Activated naive CD8-positive, alpha-beta T cell treated with anti-CD3 and anti-CD28 coated beads, Interleukin-2, amount 10 ng/mL, durations not matched to agents 7 days and 5 days (primary cell): ENCODE results near the gene LCN12. TPM values are rescaled to one million over a fixed set of nuclear protein-coding genes. Genes with fewer than 3 reads are reported as not detected.

Experiments
- ATAC-seq: fragments of 150-1000 bp; cut with Tn5 transposase; one replicate; pipeline ENCODE4 v1.10.0; 2021; ENCODE audit warnings: low read depth, moderate library complexity
- POLR2A ChIA-PET: fragments of 350-600 bp; sonication (Branson Sonifier 250); formaldehyde crosslinking; loops from one replicate; lab custom pipeline; 2021; ENCODE audit warnings: antibody characterized with exemption; lab: Charles Lee
- DNase-seq: peaks from one replicate; pipeline ENCODE4 v3.0.0; 2021
- H3K27ac Mint-ChIP-seq: one replicate; pipeline ENCODE4 v1.8.0; 2022; ENCODE audit warnings: mild to moderate bottlenecking, mixed read lengths
- H3K27me3 Mint-ChIP-seq: one replicate; pipeline ENCODE4 v1.8.0; 2022; ENCODE audit warnings: mild to moderate bottlenecking, moderate library complexity, mixed read lengths
- H3K36me3 Mint-ChIP-seq: one replicate; pipeline ENCODE4 v1.8.0; 2021; ENCODE audit warnings: mild to moderate bottlenecking, mixed read lengths
- H3K4me1 Mint-ChIP-seq: one replicate; pipeline ENCODE4 v1.8.0; 2021; ENCODE audit warnings: mixed read lengths
- H3K4me3 Mint-ChIP-seq: one replicate; pipeline ENCODE4 v1.8.0; 2022; ENCODE audit warnings: mild to moderate bottlenecking, moderate library complexity, mixed read lengths
- H3K9me3 Mint-ChIP-seq: one replicate; pipeline ENCODE4 v1.8.0; 2021; ENCODE audit warnings: mixed read lengths
- total RNA-seq, 2 experiments: library from RNA; stranded (reverse); gene quantifications; one replicate each; pipeline ENCODE4 v1.2.3, GENCODE V29; 2021

The LCN12 gene
- total RNA-seq, 2 experiments from 2014 or later: 0.91 to 1.1 TPM

DNA sequence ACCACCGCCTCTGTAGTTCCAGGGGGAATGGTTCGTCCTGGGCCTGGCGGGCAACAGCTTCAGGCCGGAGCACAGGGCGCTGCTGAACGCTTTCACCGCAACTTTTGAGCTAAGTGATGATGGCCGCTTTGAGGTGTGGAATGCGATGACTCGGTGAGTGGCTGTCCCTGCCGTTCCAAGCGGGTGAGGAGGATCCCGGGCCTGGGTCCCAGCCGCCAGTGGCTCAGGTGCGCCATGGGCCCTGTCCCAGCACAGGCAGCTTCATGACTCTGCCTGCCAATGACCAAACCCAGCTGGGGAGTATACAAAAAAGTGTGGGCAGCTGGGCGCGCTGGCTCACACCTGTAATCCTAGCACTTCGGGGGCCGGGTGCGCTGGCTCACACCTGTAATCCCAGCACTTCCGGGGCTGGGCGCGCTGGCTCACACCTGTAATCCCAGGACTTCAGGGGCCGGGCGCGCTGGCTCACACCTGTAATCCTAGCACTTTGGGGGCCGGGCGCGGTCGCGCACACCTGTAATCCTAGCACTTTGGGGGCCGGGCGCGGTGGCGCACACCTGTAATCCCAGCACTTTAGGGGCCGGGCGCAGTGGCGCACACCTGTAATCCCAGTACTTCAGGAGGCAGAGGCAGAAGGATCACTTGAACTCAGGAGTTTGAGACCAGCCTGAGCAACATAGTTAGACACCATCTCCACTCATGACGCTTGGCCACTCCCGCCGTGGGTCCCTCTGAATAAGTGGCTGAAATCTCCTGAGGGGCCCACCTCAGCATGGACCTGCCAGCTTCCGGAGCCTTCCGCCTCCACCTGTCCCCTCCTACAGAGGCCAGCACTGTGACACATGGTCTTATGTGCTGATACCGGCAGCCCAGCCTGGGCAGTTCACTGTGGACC, 1.1 kb downstream of the LCN12 start:
- POLR2A ChIA-PET: interaction anchor here (1.2 kb wide), 1 partner anchor 18 kb away, joined by 3 read pairs; no protein-coding TSS in a partner anchor
- ATAC-seq (no peak), DNase-seq (no peak)
- Mint-ChIP-seq H3K4me1 (peaks cover under 1% of the 10 kb centered on the region), H3K27me3 (no peaks in the 10 kb centered on the region), H3K36me3 (peaks cover 3% of the 10 kb centered on the region), H3K27ac (no peak overlapping the region), H3K9me3 (peaks cover 7% of the 10 kb centered on the region), H3K4me3 (no peak overlapping the region)

- ATAC-seq (no peak), DNase-seq (no peak)
- H3K36me3 Mint-ChIP-seq: peaks cover 3% of the 10 kb centered on the region
- H3K27me3 Mint-ChIP-seq: no peaks in the 10 kb centered on the region
- H3K27ac Mint-ChIP-seq: no peak overlapping the region
- peaks cover 7% of the 10 kb centered on the region for H3K9me3 Mint-ChIP-seq
- H3K4me1 Mint-ChIP-seq: no peaks in the 10 kb centered on the region
- POLR2A ChIA-PET: no interaction called here
- H3K4me3 Mint-ChIP-seq: no peak overlapping the region
Measured at GRCh38 chr9:136953771-136954269, 1.7 kb downstream of the LCN12 start.

GRCh38 chr9:136954270-136955083, 2.4 kb downstream of the LCN12 start:
- POLR2A ChIA-PET: no interaction called here
- Mint-ChIP-seq H3K4me1 (no peaks in the 10 kb centered on the region), H3K27ac (no peak overlapping the region), H3K9me3 (peaks cover 7% of the 10 kb centered on the region), H3K36me3 (peaks cover 3% of the 10 kb centered on the region), H3K27me3 (no peaks in the 10 kb centered on the region), H3K4me3 (no peak overlapping the region)
- no peak for DNase-seq
- no peak for ATAC-seq

DNA sequence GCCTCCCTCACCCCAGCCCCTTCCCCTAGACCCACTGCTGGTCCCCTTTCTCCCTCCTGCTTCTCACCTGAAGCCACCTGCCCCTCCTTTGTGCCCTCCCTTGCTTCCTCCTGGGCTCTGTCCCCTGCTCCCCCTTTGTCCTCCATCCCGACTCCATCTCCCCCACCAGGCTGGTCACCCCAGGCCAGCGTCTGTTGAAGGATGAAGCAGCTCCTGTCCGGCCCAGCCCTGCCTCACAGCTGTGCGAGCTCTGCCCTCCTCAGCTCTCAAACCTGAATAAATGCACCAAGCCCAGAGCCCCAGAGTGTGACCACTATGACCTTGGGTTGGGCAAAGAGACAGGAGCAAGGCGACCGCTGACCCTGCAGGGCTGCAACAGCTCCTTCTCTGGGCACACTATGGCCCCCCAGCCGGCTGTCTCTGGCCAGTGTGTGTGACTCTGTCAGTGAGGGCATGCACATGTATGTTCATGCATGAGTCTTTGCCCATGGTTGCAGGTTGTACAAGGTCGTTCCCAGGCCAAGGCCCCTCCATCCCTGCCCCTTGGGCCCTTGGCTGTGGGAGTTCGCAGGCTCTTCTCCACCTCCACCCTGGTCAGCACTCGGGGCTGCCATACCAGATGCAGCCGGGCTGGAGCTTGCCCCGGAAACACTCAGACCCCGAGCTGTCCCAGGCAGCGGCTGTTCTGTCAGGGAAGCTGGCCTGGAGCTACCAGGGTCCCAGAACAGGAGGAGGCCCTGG, 3.3 kb downstream of the LCN12 start:
- Mint-ChIP-seq H3K9me3 (peaks cover 7% of the 10 kb centered on the region), H3K4me3 (no peak overlapping the region), H3K27me3 (no peaks in the 10 kb centered on the region), H3K4me1 (peaks cover 3% of the 10 kb centered on the region), H3K27ac (no peak overlapping the region), H3K36me3 (peaks cover 3% of the 10 kb centered on the region)
- no peak for ATAC-seq
- DNase-seq: no peak
- POLR2A ChIA-PET: no interaction called here

DNA sequence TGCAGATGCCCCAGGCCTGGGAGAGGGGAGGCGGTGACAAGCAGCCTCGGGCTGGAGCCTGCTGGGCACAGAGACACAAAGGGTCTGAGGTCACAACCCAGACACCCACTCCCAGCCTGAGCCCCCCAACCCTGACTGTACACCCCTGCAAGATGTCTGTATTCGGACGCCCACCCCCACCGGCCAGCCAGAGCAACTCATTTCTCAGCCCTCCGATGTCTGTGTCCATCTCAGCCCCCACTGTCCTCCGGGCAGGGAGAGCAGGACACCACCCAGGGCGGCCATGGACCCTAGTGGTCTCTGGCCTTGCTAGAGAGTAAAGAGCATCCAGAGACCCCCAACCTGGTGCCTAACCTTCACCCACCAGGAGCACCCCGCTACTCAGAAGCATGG, 3.9 kb downstream of the LCN12 start:
- H3K36me3 Mint-ChIP-seq: peaks cover 3% of the 10 kb centered on the region
- no peak for DNase-seq
- peaks cover 4% of the 10 kb centered on the region for H3K4me1 Mint-ChIP-seq
- POLR2A ChIA-PET: no interaction called here
- ATAC-seq: no peak
- H3K27ac Mint-ChIP-seq: no peak overlapping the region
- no peak overlapping the region for H3K4me3 Mint-ChIP-seq
- no peaks in the 10 kb centered on the region for H3K27me3 Mint-ChIP-seq
- peaks cover 7% of the 10 kb centered on the region for H3K9me3 Mint-ChIP-seq

GRCh38 chr9:136956604-136957003, 4.5 kb downstream of the LCN12 start:
- Mint-ChIP-seq H3K4me1 (peaks cover 4% of the 10 kb centered on the region), H3K4me3 (no peak overlapping the region), H3K27me3 (no peaks in the 10 kb centered on the region), H3K27ac (peak overlapping the region; percentile 47), H3K36me3 (peaks cover 3% of the 10 kb centered on the region), H3K9me3 (peaks cover 7% of the 10 kb centered on the region)
- ATAC-seq (no peak), DNase-seq (no peak)
- POLR2A ChIA-PET: no interaction called here

DNA sequence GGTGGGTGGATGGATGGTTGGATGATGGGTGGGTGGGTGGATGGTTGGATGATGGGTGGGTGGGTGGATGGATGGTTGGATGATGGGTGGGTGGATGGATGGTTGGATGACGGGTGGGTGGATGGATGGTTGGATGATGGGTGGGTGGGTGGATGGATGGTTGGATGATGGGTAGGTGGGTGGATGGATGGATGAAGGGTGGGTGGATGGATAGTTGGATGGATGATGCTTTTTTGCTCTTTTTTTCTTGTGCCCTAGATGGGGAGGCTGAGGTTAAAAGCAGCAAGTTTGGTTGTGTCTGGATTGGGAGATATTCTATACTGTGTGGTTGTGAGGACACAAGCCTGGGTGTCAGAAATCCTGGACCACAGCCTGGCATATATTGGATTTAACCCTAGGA, 5.4 kb downstream of the LCN12 start:
- Mint-ChIP-seq H3K36me3 (peaks cover 3% of the 10 kb centered on the region), H3K27me3 (no peaks in the 10 kb centered on the region), H3K4me1 (peaks cover 4% of the 10 kb centered on the region), H3K9me3 (peaks cover 7% of the 10 kb centered on the region), H3K4me3 (no peak overlapping the region), H3K27ac (no peak overlapping the region)
- POLR2A ChIA-PET: no interaction called here
- no peak for ATAC-seq
- no peak for DNase-seq

DNA sequence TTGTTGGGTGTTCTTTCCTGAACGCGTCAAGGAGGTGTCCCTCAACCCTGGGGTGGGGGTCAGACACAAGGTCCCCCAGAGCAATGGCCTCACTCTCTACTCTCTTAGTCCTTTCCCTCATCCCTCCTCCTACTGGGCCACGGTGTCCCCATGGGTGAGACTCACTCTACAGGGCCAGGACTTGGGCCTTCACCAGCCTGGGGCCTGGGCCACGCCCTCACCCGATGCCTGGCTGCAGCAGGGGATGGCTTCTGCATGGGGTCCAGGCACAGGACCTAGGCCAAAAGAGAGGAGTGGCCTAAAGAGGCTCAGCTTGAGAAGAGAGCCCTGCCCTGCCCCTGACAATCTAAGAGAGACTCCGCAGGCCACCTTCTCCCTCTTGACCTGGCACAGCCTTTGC, 5.8 kb downstream of the LCN12 start:
- POLR2A ChIA-PET: no interaction called here
- no peak for ATAC-seq
- no peak for DNase-seq
- Mint-ChIP-seq H3K4me3 (no peak overlapping the region), H3K27me3 (no peaks in the 10 kb centered on the region), H3K27ac (no peak overlapping the region), H3K4me1 (peaks cover 6% of the 10 kb centered on the region), H3K36me3 (peaks cover 3% of the 10 kb centered on the region), H3K9me3 (peaks cover 7% of the 10 kb centered on the region)

- Mint-ChIP-seq H3K36me3 (peaks cover 3% of the 10 kb centered on the region), H3K4me3 (no peak overlapping the region), H3K27me3 (no peaks in the 10 kb centered on the region), H3K9me3 (peaks cover 7% of the 10 kb centered on the region), H3K4me1 (peaks cover 9% of the 10 kb centered on the region), H3K27ac (no peak overlapping the region)
- POLR2A ChIA-PET: no interaction called here
- ATAC-seq: no peak
- no peak for DNase-seq
Measured at GRCh38 chr9:136958473-136958872, 6.4 kb downstream of the LCN12 start.

DNA sequence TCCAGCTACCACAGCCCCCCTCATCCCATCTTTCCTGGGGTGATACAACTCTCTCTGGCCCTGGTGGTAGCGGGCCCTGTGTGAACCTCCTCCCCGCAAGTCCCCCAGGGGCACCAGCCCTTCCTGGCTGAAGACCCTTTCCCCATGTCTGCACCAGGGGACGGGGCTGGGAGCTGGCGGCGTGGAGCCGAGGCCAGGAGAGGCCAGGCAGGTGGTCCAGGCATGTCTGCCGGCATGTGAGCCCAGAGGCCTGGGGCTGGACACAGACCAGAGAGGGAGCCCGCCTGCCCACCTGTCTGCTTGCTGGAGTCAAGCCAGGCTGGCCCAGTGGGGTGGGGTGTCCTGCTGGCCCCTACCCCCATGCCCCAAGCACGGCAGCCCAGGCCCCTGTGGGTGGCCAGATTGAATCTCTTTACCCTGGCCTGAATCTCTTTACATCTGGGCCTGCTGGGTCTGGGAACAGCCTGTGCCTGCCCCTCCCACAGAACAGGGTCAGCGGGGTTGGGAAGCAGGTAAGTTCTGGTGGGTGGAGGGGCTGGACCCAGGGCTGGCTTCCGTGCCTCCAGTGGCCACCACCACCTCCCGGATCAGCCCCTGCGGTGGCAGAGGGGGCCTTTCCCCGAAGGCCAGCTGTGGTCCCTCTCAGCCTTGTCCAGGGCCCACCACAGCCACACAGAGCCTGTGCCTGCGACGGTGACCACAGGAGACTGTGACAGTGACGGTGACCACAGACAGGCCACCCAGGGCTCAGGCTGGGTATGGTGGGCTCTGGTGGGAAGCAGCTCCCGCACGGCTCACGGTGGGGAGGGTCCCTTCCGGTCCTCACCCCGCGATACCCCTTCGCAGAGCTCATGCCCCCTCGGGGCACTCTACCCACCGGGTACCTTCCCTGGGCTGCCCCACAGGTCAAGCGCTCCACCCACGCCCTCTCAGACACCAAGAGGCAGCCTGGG, 7.1 kb downstream of the LCN12 start:
- H3K36me3 Mint-ChIP-seq: peaks cover 3% of the 10 kb centered on the region

GRCh38 chr9:136960212-136960937, 8.3 kb downstream of the LCN12 start:
- DNase-seq: no peak
- H3K27me3 Mint-ChIP-seq: no peaks in the 10 kb centered on the region

More for the DNA sequence above, 7.1 kb downstream of the LCN12 start:
- DNase-seq (no peak), ATAC-seq (no peak)
- peaks cover 7% of the 10 kb centered on the region for H3K9me3 Mint-ChIP-seq
- no peaks in the 10 kb centered on the region for H3K27me3 Mint-ChIP-seq
- no peak overlapping the region for H3K4me3 Mint-ChIP-seq
- peak overlapping the region; percentile 58 for H3K27ac Mint-ChIP-seq
- POLR2A ChIA-PET: interaction anchor here (1.7 kb wide), 1 partner anchor 9 kb away, joined by 5 read pairs; no protein-coding TSS in a partner anchor
- peaks cover 9% of the 10 kb centered on the region for H3K4me1 Mint-ChIP-seq

More at GRCh38 chr9:136960212-136960937, 8.3 kb downstream of the LCN12 start:
- ATAC-seq: peak; percentile 57
- peak overlapping the region; percentile 83 for H3K27ac Mint-ChIP-seq
- H3K4me1 Mint-ChIP-seq: peaks cover 9% of the 10 kb centered on the region
- POLR2A ChIA-PET: interaction anchor here (1.7 kb wide), 1 partner anchor 10 kb away, joined by 5 read pairs; no protein-coding TSS in a partner anchor
- peaks cover 3% of the 10 kb centered on the region for H3K36me3 Mint-ChIP-seq
- H3K9me3 Mint-ChIP-seq: peaks cover 7% of the 10 kb centered on the region
- H3K4me3 Mint-ChIP-seq: peak overlapping the region; percentile 39
